NCI-H82 treated with DMSO at 0.1 percent for 48 hours (cell line): ENCODE data around the gene IRF9.
A peak's percentile ranks its signal among the peaks of the same experiment; 100 is the strongest.

Experiments used
- DNase-seq: peaks from one replicate; lab custom pipeline; 2025; ENCODE audit not compliant: unreplicated experiment; lab: John Stamatoyannopoulos, UW

The IRF9 gene

DNA sequence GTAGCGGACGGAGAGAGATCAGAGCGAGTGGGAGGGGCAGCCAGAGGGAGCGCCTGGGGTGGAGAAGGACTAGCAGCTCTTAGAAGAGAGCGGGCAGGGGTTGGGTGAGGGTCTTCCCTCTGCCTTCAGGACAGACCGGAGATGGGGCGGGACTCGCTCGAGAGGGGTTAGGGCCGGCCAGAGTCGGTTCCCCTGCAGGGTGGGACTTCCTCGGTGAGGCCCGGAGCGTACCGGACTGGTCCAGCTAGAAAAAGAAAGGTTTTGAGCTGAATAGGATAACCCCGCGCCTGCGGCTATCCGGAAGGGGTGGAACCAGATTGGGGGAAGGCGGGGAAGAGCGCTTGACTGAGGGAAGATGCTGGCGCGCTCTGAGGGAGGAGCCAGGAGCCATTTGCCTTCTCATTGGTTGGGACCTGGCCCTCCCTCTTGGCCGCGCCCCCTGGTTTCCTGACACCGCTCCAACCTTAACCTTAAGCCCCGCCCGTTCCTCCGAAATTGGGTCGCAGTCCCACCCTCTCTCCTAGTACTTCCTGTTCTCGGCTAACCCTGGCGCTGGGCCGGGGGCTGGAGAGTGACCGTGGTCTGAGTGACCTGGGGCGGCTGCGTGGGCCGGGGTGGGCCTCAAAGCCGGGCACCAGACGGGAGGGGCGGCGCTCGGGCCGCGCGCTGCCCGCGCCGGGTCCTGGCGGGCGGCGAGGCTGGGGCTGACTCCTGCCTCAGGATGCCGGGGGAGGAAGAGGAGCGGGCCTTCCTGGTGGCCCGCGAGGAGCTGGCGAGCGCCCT lies 13.9 kb upstream of the IRF9 start, which contains the start of gene RNF31:
RNF31 (plus strand) TSS at position 521 of the 783 bp plus-strand sequence; CDS start at position 722, 201 bp downstream.
- DNase-seq = peak; percentile 94

DNA sequence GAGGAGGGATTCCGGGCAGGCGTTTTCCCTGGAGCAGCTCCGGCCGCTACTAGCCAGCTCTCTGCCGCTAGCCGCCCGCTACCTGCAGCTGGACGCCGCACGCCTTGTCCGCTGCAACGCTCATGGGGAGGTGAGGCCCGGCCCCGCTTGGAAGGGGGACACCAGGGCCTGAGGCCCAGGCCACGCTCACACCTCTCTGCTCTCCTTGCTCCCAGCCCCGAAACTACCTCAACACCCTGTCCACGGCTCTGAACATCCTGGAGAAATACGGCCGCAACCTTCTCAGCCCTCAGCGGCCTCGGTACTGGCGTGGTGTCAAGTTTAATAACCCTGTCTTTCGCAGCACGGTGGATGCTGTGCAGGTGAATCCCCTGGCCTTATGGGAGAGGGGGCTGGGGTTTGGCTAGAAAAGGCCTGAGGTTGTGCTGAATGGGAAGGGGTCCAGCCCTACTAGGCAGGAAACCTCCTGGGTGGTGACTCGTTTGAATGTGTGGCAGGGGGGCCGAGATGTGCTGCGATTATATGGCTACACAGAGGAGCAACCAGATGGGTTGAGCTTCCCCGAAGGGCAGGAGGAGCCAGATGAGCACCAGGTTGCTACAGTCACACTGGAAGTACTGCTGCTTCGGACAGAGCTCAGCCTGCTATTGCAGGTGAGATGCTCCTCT lies 13.2 kb upstream of the IRF9 start:
- no peak for DNase-seq

DNA sequence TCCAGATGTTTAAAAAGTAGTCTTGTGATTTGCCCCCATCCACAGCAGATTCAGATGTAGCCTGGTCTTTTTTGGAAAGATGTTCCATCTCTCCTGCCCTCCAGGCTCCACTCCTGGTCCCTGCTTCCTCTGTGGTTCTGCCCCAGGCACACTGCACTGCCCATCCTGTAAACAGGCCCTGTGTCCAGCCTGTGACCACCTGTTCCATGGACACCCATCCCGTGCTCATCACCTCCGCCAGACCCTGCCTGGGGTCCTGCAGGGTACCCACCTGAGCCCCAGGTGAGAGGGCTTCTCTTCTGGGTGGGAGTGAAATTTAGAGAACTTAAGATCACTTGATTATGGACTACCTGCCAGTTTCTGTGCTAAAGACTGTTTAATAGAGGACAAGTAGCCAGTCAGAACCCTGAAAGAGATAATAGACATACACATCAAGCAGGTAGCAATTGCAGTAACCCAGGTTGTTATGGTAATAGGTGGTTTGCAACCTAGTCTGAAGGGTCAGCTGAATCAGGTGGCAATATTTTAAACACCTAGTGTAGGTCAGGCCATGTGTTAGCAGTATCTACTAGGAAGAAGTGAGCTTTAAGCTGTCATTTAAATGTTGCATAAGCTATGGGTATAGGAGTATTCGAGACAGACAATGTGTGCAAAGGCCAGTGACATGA lies 11.6 kb upstream of the IRF9 start:
- no peak for DNase-seq

DNA sequence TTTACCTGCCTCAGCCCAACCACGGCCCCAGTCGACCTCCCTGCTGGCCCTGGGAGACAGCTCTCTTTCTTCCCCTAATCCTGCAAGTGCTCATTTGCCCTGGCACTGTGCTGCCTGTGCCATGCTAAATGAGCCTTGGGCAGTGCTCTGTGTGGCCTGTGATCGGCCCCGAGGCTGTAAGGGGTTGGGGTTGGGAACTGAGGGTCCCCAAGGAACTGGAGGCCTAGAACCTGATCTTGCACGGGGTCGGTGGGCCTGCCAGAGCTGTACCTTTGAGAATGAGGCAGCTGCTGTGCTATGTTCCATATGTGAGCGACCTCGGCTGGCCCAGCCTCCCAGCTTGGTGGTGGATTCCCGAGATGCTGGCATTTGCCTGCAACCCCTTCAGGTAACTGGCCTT lies 11.0 kb upstream of the IRF9 start:
- DNase-seq = no peak

DNA sequence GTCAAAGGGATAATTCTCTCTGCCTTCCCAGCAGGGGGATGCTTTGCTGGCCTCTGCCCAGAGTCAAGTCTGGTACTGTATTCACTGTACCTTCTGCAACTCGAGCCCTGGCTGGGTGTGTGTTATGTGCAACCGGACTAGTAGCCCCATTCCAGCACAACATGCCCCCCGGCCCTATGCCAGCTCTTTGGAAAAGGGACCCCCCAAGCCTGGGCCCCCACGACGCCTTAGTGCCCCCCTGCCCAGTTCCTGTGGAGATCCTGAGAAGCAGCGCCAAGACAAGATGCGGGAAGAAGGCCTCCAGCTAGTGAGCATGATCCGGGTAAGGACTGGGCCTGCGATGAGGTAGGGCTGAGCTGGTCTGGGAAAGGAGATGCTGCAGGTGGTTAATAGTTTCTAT lies 10.5 kb upstream of the IRF9 start:
- DNase-seq = no peak

DNA sequence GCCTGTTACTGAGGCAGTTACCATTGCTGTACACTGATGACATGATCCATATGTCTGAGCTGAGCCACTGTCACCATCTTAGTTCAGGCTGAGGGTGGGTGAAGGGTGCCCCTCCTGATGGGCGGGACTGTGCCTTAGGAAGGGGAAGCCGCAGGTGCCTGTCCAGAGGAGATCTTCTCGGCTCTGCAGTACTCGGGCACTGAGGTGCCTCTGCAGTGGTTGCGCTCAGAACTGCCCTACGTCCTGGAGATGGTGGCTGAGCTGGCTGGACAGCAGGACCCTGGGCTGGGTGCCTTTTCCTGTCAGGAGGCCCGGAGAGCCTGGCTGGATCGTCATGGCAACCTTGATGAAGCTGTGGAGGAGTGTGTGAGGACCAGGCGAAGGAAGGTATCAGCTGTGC lies 10.1 kb upstream of the IRF9 start:
- DNase-seq = no peak

DNA sequence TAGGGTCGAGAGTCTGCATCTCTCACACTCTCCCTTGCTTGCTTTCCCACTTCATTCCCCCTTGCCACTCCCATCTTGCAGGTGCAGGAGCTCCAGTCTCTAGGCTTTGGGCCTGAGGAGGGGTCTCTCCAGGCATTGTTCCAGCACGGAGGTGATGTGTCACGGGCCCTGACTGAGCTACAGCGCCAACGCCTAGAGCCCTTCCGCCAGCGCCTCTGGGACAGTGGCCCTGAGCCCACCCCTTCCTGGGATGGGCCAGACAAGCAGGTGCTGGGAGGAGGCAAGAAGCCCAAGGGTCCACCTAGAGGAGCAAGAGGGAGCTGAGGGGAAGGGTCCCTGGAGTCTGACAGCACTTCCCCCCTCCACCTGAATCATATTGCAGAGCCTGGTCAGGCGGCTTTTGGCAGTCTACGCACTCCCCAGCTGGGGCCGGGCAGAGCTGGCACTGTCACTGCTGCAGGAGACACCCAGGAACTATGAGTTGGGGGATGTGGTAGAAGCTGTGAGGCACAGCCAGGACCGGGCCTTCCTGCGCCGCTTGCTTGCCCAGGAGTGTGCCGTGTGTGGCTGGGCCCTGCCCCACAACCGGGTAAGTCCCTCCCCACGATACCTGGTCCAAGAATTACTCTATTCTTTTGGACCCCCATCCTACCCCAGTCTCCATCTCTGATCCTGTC lies 9.5 kb upstream of the IRF9 start:
- DNase-seq = no peak

DNA sequence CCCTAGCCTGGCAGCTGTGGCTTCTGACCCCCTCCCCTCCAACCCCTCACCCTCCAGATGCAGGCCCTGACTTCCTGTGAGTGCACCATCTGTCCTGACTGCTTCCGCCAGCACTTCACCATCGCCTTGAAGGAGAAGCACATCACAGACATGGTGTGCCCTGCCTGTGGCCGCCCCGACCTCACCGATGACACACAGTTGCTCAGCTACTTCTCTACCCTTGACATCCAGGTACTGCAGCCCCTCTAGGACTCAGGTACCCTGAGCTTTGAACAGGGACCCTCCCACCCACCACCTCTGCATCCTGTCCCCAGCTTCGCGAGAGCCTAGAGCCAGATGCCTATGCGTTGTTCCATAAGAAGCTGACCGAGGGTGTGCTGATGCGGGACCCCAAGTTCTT lies 6.0 kb upstream of the IRF9 start:
- no peak for DNase-seq

DNA sequence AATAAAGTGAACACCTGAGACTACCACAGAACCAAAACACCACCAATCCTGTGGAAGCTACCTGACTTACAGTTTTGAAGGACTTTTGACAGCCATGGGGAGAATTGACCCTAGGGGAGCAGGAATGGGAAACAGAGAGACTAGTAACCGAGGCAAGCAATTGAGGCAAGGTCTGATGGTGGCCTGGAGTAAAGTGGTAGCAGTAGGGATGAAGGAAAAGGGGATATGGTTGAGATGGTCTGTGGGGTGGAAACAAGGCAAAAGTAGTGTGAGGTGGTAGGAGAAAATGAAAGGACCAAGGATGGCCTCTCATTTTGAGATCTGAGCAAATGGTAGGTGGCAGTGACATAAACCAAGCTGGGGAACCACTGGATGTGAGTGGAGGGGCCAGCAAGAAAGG lies 4.2 kb upstream of the IRF9 start:
- DNase-seq = no peak

DNA sequence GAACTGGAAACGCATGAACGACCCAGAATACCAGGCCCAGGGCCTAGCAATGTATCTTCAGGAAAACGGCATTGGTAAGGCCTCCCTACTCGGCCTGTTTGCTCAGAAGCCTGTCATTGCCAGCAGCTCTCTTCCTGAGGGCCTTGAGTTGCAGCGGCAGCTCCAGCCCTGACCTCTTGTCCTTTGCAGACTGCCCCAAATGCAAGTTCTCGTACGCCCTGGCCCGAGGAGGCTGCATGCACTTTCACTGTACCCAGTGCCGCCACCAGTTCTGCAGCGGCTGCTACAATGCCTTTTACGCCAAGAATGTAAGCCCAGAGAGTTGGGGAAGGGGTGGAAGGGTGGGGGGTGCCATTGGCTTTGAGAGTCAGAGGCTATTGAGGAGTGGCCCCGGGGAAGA lies 3.7 kb upstream of the IRF9 start:
- DNase-seq = no peak

DNA sequence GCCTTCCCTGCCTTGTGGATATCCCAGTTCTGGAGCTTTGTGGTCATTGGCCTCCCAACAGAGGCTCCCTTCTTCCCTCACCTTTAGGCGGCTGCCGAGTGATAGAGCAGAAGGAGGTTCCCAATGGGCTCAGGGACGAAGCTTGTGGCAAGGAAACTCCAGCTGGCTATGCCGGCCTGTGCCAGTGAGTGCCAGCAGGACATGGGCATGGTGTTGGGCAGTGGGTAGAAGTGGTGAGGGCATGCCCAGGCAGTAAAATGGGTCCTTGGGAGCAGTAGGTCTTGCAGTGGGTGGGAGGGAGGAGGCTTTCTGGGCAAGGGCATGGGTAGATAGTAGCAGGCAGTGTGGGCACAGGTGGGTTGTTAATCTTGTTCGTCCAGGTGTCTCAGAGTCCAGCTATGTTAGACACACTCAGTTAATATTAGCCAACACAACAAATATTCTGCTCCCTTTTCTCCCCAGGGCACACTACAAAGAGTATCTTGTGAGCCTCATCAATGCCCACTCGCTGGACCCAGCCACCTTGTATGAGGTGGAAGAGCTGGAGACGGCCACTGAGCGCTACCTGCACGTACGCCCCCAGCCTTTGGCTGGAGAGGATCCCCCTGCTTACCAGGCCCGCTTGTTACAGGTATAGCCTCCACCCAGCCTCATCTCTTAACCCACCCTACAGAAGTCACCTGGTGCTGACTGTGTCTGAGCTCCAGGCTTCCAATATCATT lies 1.1 kb upstream of the IRF9 start:
- DNase-seq = no peak

DNA sequence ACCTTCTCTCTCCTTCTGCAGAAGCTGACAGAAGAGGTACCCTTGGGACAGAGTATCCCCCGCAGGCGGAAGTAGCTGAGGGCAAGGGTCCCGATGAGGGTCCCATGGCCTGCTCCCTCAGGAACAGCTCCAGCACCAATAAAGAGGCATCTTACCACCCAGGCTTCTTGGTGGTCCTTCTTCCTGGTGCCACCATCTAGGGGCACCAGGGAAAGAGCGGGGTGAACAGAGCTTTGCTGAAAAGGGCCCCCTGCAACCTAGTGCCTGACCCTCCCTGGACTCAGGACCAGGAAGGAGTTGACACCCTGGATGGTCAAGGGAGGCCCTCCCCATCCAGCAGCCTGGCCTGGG lies 591 bp upstream of the IRF9 start:
- no peak for DNase-seq

DNA sequence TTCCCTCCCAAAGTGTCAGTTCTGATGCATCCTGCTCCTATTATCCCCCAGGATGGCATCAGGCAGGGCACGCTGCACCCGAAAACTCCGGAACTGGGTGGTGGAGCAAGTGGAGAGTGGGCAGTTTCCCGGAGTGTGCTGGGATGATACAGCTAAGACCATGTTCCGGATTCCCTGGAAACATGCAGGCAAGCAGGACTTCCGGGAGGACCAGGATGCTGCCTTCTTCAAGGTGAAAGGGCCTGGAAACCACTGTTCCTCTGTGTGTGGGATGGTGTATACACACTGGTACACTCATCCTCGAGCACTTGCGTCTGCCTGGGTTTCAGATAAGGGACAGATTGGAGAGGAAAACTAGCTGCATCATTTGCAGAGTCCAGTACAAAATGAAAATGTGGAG lies 1.0 kb downstream of the IRF9 start:
- DNase-seq = no peak

DNA sequence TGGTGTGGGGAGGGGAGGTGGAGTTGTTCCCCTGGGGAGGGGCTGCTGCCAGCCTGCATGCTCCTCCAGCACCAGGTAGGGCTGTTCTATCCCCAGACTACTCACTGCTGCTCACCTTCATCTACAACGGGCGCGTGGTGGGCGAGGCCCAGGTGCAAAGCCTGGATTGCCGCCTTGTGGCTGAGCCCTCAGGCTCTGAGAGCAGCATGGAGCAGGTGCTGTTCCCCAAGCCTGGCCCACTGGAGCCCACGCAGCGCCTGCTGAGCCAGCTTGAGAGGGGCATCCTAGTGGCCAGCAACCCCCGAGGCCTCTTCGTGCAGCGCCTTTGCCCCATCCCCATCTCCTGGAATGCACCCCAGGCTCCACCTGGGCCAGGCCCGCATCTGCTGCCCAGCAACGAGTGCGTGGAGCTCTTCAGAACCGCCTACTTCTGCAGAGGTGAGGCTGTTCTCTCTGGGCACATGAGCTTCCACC lies 3.5 kb downstream of the IRF9 start:
- no peak for DNase-seq

DNA sequence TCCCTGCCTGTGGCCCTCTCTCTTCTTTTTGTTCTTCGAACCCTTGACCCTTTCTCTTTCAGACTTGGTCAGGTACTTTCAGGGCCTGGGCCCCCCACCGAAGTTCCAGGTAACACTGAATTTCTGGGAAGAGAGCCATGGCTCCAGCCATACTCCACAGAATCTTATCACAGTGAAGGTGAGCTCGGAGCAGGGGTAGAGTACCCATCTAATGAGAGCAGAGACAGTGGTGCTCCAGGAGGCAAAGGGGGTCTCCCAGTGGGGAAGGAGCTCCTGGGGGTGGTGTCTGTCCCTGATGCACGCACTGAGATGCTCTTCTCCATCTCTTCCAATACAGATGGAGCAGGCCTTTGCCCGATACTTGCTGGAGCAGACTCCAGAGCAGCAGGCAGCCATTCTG lies 4.7 kb downstream of the IRF9 start:
- DNase-seq = no peak

DNA sequence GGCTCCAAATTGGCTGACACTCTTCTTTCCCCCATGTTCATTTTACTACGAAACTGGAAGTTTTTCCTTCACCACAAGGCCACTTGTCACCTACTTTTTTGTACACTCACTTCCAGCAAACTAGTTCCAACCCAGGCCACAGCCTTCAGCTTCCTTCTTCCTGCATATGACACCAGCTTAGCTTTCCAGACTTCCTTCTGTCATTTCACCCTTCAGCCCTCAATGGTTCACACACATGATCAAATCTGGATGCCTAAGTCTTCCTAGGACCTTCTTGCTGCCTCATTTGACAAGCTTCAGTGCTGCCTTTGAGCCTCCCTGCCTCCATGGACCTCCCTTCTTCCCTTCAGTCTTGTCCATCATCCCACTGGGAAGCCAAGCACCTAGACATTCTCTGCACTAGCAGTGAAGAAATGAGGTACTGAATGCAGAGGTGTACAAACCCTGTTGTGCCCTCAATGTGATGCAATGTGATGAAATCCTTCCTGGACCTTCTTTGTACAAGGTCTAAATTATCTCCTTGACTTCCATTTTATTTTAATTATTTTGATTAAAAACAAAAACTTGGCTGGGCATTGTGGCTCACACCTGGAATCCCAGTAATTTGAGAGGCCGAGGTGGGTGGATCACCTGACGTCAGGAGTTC lies 6.5 kb downstream of the IRF9 start:
- DNase-seq = no peak

DNA sequence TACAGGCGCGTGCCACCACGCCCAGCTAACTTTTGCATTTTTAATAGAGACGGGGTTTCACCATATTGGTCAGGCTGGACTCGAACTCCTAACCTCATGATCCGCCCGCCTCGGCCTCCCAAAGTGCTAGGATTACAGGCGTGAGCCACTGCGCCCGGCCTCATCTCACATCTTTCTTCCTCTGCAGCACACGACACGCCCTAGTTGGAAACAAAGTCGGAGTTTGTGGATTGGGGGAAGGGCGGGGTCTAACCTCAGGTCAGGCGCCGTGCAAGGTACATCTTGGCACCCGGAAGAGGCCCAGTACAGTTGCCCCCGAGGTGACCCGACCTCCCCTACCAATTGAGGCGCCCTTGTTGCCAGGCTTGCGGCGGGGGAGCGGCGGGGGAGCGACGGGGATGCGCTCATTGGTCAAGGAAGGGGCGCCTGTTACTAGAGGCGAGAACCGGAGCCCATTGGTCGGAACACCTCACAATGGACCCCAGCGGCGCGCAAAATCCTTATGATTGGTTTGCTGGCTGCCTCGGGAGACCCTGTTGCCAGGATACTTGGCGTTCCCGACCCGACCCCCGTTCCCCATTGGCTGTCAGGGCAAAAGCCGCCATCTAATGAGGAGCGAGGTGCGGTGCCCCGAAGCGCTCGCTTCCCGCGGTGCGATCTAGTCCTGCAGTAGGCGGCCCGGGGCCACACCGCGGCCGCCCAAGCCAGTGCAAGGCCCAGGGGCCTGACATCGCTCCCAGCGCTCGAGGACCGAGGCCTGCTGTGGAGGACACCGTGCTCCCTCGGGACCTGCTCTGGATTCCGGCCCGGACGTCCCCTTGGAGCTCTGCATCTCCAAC lies 10.6 kb downstream of the IRF9 start, which contains the start of gene REC8:
REC8 (plus strand) TSS at position 659 of the 839 bp plus-strand sequence. CDS start 473 bp downstream, outside the sequence.
- peak; percentile 91 for DNase-seq

DNA sequence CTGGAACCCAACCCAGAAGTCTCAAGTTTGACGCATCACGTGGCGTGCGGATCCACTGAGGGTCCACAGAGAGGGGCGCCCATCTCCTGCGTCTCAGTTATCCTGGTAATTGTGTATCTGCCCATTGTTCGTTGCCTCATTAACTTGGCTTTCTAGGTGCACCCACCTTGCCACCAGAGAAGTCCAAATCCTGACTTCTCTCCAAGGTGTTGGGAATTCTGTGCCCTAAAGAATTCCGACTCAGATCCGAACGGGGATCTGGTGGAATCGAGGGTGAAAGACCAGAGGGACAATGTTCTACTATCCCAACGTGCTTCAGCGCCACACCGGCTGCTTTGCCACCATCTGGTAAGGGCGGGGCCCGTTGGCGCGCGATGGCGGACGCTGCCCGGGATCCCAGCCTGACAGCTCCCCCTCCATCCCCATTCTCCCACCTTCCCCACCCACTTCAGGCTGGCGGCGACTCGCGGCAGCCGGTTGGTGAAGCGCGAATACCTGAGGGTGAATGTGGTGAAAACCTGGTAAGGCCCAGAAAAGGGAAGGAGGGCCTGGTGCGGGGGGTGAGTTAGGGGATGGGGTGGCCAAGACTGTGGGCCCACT lies 11.3 kb downstream of the IRF9 start:
- no peak for DNase-seq

DNA sequence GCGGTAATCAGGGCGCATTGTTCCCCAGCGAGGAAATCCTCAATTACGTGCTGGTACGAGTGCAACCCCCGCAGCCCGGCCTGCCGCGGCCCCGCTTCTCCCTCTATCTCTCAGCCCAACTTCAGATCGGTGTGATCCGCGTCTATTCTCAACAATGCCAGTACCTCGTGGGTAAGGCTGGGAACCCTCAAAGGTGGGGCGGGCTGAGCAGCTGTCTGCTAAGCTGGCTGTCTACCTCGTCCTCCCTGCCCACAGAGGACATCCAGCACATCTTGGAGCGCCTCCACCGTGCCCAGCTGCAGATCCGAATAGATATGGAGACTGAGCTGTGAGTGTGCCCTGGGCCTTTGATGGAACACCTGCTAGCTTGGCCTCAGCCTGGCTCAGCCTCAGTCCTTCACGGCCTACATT lies 11.8 kb downstream of the IRF9 start:
- DNase-seq = no peak
